H1 (cell line): ENCODE results near the gene ICOSLG.

Experiments used
- CEBPB ChIP-seq: IDR thresholded peaks from 2 replicates; pipeline ENCODE4 v1.6.1; 2012; ENCODE audit warnings: low read depth, low read length
- CTCF ChIP-seq, 3 experiments: IDR thresholded peaks; 1 replicate in 2 of 3; 2 replicates in 1 of 3; pipeline versions ENCODE4 v1.5.1 to v1.6.1; 2011; ENCODE audit warnings: low read length in 3 of 3, mild to moderate bottlenecking in 3 of 3, inconsistent platforms in 2 of 3, low read depth in 1 of 3, moderate library complexity in 1 of 3; ENCODE audit not compliant: insufficient read depth in 1 of 3; ENCODE audit errors: control extremely low read depth in 1 of 3
- EZH2 ChIP-seq: fragments of 200-600 bp; sonication (generic); IDR thresholded peaks from 2 replicates; pipeline ENCODE4 v1.7.1; 2012; ENCODE audit warnings: low read depth, mild to moderate bottlenecking, moderate library complexity, low read length, inconsistent platforms; ENCODE audit not compliant: severe bottlenecking
- NRF1 ChIP-seq: IDR thresholded peaks from 2 replicates; pipeline ENCODE4 v1.6.1; 2011; ENCODE audit warnings: mild to moderate bottlenecking, low read depth, low read length, improper control_type of control experiment
- POLR2AphosphoS5 ChIP-seq: IDR thresholded peaks from 2 replicates; pipeline ENCODE4 v1.6.1; 2011; ENCODE audit warnings: low read depth, low read length
- RAD21 ChIP-seq, 2 experiments: IDR thresholded peaks in 1 of 2; conservative IDR thresholded peaks in 1 of 2; 2 replicates each; pipeline ENCODE4 v1.6.1; 2011; ENCODE audit warnings: low read depth in 2 of 2, low read length in 2 of 2, improper control_type of control experiment in 1 of 2, inconsistent platforms in 1 of 2, mild to moderate bottlenecking in 1 of 2, moderate library complexity in 1 of 2
- TEAD4 ChIP-seq: IDR thresholded peaks from 2 replicates; pipeline ENCODE4 v1.6.1; 2012; ENCODE audit warnings: low read depth, low read length, inconsistent platforms, mixed read lengths

- no peak for TF ChIP-seq CTCF (IDR thresholded peaks at IDR 0.05; ENCODE audit: control extremely low read depth in 1 of 3, insufficient read depth in 1 of 3, low read depth in 1 of 3, low read length in 3 of 3)
- no peak for TF ChIP-seq EZH2
- no peak for TF ChIP-seq NRF1
- no peak for TF ChIP-seq TEAD4
- no peak for TF ChIP-seq CEBPB
- TF ChIP-seq POLR2AphosphoS5 = no peak
- TF ChIP-seq RAD21 (IDR thresholded peaks at IDR 0.05 in 1 of 2, conservative IDR thresholded peaks at IDR 0.05 in 1 of 2; ENCODE audit: low read depth in 2 of 2, low read length in 2 of 2) = no peak
Measured at GRCh38 chr21:44269090-44269489, 28.3 kb upstream of the ICOSLG start.
